ENCODE data around the gene TAF1. TPM values are rescaled to one million over a fixed set of nuclear protein-coding genes. Genes with fewer than 3 reads are reported as not detected.

Gene TAF1
- polyA plus RNA-seq, 1 of the 3 experiments (the other 2 are of a cell fraction) = 25.0 TPM

DNA sequence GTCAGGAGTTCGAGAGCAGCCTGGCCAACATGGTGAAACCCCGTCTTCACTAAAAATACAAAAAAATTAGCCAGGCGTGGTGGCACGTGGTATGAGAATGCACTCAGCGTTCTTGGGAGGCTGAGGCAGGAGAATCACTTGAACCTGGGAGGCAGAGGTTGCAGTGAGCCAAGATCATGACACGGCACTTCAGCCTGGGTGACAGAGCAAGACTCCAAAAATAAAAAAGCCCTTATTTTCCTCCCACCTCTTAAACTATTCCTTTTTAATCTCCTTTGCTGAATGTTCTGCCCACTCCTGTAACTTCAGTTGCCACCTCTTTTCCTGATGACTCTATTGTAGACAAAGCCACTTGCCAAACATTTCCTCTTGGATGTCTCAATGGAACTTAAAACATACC, 72.6 kb downstream of the TAF1 start:
- H3K9ac ChIP-seq = no peak overlapping the region
- TF ChIP-seq, protein P1, sequence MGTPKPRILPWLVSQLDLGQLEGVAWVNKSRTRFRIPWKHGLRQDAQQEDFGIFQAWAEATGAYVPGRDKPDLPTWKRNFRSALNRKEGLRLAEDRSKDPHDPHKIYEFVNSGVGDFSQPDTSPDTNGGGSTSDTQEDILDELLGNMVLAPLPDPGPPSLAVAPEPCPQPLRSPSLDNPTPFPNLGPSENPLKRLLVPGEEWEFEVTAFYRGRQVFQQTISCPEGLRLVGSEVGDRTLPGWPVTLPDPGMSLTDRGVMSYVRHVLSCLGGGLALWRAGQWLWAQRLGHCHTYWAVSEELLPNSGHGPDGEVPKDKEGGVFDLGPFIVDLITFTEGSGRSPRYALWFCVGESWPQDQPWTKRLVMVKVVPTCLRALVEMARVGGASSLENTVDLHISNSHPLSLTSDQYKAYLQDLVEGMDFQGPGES (IDR thresholded peaks at IDR 0.05; ENCODE audit: low read depth, low read length) = no peak
- TF ChIP-seq CHD2 (IDR thresholded peaks at IDR 0.05; ENCODE audit: low read length, partially characterized antibody) (no peak), FOXJ3 (CRISPR knock-in tag; IDR thresholded peaks at IDR 0.05) (no peak), RCOR1 (IDR thresholded peaks at IDR 0.05; ENCODE audit: low read length) (no peak), SIN3A (IDR thresholded peaks at IDR 0.05; ENCODE audit: borderline replicate concordance, low read depth, low read length) (no peak), EP300 (IDR thresholded peaks at IDR 0.05; ENCODE audit: borderline replicate concordance in 1 of 2, low read depth in 1 of 2, low read length in 1 of 2) (no peak), TCF12 (IDR thresholded peaks at IDR 0.05) (no peak), MEF2A (IDR thresholded peaks at IDR 0.05; ENCODE audit: borderline replicate concordance, low read depth) (no peak), RAD21 (IDR thresholded peaks at IDR 0.05; ENCODE audit: low read length) (no peak), TAF1 (IDR thresholded peaks at IDR 0.05; ENCODE audit: borderline replicate concordance, low read depth, low read length) (no peak), TEAD4 (IDR thresholded peaks at IDR 0.05; ENCODE audit: borderline replicate concordance, insufficient read depth) (no peak), SMC3 (IDR thresholded peaks at IDR 0.05; ENCODE audit: low read depth, low read length) (no peak), JUND (IDR thresholded peaks at IDR 0.05) (no peak), YY1 (IDR thresholded peaks at IDR 0.05; ENCODE audit: low read depth) (no peak), POLR2AphosphoS5 (IDR thresholded peaks at IDR 0.05; ENCODE audit: low read depth, low read length) (no peak), MXI1 (IDR thresholded peaks at IDR 0.05; ENCODE audit: low read depth, low read length) (no peak), EZH2phosphoT487 (IDR thresholded peaks at IDR 0.05; ENCODE audit: borderline replicate concordance, low read depth) (no peak)
- TF ChIP-seq, protein P2, sequence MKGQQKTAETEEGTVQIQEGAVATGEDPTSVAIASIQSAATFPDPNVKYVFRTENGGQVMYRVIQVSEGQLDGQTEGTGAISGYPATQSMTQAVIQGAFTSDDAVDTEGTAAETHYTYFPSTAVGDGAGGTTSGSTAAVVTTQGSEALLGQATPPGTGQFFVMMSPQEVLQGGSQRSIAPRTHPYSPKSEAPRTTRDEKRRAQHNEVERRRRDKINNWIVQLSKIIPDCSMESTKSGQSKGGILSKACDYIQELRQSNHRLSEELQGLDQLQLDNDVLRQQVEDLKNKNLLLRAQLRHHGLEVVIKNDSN (IDR thresholded peaks at IDR 0.05; ENCODE audit: borderline replicate concordance, low read depth) = no peak
- TF ChIP-seq, protein P3, sequence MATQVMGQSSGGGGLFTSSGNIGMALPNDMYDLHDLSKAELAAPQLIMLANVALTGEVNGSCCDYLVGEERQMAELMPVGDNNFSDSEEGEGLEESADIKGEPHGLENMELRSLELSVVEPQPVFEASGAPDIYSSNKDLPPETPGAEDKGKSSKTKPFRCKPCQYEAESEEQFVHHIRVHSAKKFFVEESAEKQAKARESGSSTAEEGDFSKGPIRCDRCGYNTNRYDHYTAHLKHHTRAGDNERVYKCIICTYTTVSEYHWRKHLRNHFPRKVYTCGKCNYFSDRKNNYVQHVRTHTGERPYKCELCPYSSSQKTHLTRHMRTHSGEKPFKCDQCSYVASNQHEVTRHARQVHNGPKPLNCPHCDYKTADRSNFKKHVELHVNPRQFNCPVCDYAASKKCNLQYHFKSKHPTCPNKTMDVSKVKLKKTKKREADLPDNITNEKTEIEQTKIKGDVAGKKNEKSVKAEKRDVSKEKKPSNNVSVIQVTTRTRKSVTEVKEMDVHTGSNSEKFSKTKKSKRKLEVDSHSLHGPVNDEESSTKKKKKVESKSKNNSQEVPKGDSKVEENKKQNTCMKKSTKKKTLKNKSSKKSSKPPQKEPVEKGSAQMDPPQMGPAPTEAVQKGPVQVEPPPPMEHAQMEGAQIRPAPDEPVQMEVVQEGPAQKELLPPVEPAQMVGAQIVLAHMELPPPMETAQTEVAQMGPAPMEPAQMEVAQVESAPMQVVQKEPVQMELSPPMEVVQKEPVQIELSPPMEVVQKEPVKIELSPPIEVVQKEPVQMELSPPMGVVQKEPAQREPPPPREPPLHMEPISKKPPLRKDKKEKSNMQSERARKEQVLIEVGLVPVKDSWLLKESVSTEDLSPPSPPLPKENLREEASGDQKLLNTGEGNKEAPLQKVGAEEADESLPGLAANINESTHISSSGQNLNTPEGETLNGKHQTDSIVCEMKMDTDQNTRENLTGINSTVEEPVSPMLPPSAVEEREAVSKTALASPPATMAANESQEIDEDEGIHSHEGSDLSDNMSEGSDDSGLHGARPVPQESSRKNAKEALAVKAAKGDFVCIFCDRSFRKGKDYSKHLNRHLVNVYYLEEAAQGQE (IDR thresholded peaks at IDR 0.05; ENCODE audit: low read depth, low read length) = no peak
- TF ChIP-seq, protein P4, sequence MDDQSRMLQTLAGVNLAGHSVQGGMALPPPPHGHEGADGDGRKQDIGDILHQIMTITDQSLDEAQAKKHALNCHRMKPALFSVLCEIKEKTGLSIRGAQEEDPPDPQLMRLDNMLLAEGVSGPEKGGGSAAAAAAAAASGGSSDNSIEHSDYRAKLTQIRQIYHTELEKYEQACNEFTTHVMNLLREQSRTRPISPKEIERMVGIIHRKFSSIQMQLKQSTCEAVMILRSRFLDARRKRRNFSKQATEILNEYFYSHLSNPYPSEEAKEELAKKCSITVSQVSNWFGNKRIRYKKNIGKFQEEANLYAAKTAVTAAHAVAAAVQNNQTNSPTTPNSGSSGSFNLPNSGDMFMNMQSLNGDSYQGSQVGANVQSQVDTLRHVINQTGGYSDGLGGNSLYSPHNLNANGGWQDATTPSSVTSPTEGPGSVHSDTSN (IDR thresholded peaks at IDR 0.05) = no peak
- no peaks in the 10 kb centered on the region for H3K9me3 ChIP-seq
- H3K4me2 ChIP-seq = no peak overlapping the region
- POLR2A ChIA-PET = no interaction called here
- H3K4me1 ChIP-seq (ENCODE audit: control insufficient read depth in 1 of 2, insufficient read depth in 2 of 2, low read depth in 1 of 2, low read length in 1 of 2) = no peaks in the 10 kb centered on the region
- H3K36me3 ChIP-seq (replicated peaks in 1 of 2; ENCODE audit: control insufficient read depth in 1 of 2, insufficient read depth in 2 of 2, low read length in 1 of 2) = peaks cover 39 to 41% of the 10 kb centered on the region in 2 experiments
- 96% methylated on average over 6 of the region's 6 CpGs for WGBS (ENCODE audit: low lambda C conversion rate)
- CTCF ChIA-PET = no interaction called here
- no peaks in the 10 kb centered on the region for H3F3A ChIP-seq (replicated peaks; ENCODE audit: insufficient read depth)
- no peaks in the 10 kb centered on the region for H3K27me3 ChIP-seq (ENCODE audit: insufficient read depth)
- H3K9me2 ChIP-seq = no peaks in the 10 kb centered on the region
- no peak for DNase-seq
- no peak overlapping the region for H2AFZ ChIP-seq (ENCODE audit: low read depth)
- no peak overlapping the region for H3K4me3 ChIP-seq (ENCODE audit: low read depth in 2 of 2, low read length in 1 of 2)
- no peak overlapping the region for H3K27ac ChIP-seq (ENCODE audit: low read depth in 2 of 2, low read length in 1 of 2)
- no peaks in the 10 kb centered on the region for H4K20me1 ChIP-seq (ENCODE audit: insufficient read depth)
- no peaks in the 10 kb centered on the region for H3K79me2 ChIP-seq (ENCODE audit: insufficient read depth)
